HG02642 (cell line): Measurements from ENCODE around the gene TMA7.

Experiments
- ATAC-seq: cut with Tn5 transposase; IDR thresholded peaks from one replicate; pipeline ENCODE4 v1.9.1; 2021; ENCODE audit warnings: mild to moderate bottlenecking; ENCODE audit not compliant: unreplicated experiment, poor library complexity

Gene TMA7

DNA sequence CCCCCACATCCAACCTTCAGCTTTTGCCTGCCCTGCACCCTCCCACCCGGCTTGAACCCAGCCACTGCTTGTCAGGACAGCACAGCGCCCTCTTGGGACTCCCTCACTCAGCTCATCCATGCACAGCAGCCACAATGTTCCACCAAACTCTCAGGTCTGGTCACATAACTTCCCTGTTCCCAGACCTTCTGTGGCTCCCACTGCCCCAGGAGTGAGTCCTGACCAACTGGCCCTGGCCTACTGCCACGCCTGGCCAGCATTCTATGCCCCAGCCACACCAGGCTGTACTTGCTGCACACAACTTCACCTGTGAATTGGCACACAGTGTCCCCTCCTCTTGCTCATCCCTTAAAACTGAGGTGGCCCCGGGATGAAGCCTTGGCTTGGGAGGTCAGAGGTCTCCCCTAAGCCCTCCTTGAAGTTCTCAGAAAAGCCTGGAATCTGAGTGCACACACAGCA lies 31.2 kb upstream of the TMA7 start:
- ATAC-seq = no peak

DNA sequence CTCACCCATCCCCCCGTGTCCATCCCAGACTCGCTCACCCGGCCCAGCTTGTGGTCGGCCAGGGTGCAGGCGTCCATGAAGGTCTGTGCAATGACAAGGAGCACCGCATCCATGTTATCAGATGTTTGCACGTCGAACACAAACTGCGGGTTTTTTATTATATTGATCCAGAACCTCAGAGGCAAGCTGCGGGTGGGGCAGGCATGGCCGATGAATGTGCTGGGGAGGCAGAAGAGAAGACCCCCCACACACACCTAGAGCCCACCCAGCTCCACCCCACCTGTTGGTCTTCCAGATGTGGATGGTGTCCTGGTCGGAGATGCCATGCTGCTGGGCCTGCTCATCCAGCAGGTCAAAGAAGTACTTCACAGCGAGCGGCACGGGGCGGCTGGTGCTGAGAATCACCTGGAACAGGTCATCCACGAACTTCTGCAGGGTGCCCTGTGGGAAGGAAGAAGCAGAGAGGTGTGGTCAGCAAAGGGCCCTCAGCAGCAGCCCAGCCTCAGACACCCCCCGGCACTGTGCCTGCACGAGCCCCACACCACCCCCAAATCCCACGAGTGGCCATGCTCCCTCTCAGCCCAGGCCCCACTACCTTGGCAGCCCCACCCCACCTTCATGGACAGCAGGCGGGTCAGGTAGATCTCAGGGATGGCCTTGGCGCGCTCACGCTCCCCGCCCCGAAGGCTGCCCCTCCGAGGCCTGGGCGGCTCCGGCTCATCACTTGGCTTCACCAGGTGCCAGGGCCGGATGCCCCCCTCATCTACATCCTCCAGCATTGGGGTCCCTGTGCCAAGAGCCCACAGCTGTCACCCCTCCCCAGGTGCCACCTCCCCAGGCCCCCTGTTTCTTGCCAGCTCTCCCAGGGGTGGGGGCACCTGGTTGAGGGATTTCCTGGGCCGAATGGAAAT lies 30.5 kb upstream of the TMA7 start:
- ATAC-seq = no peak

- ATAC-seq = no peak
Observed at GRCh38 chr3:48410205-48411040, 29.6 kb upstream of the TMA7 start.

DNA sequence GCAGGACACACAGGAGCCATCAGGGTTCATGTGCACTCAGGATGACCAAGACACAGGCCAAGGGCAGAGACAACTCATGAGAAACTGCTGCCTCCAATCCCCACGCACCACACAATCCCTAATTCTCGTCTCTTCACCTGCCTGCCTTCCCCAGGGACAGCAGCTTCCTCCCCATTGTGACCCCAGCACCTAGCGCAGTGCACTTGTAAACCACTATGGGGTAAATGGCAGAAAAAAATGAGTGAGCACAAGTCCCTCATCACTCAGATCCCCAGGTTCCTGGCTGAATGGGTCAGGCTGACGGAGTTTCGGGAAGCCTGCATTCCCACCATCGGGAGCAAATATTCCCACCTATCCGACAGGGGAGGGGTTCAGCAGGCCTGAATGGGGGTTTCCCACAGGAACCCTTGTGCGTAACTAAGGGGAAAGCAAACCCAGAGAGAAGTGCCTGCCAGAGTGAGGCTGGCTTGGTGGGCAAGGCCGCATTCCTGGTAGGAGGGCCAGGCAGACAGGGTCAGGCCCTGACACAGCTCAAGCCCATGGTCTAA lies 28.9 kb upstream of the TMA7 start:
- ATAC-seq = no peak

DNA sequence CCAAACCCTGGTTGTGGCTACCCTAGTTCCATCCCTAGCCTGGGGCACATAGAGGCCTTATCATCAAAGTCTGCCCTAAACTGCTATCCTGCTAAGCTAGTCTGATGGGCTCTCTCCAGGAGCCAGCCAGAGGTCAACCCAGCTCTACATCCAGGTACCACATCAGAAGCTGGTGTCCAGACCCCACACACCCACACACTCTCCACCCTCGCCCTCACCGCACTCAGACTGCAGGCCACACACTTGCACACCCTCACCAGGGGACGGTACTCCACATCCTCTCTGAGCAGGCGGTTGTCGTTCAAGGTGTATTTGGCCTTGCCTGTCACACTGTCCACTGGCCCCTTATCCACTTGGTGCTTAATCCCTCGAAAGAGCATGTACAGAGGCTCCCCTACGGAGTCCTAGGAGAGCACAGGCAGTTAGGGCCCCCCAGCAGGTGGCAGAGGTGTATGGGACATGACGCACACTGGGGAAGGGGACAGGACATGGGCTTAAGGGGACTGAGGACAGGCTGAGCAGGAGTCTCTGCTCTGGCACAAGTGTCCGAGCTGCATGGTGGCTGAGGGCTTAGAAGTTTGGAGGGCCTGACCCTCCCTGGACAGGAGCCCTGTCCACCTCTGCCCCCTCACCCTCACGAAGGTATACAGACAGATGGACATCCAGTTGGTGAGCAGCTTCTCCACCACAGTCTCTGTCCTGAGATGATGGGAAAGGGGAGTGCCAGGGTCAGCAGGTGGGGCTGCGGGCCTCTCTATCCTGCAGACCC lies 28.3 kb upstream of the TMA7 start:
- no peak for ATAC-seq

DNA sequence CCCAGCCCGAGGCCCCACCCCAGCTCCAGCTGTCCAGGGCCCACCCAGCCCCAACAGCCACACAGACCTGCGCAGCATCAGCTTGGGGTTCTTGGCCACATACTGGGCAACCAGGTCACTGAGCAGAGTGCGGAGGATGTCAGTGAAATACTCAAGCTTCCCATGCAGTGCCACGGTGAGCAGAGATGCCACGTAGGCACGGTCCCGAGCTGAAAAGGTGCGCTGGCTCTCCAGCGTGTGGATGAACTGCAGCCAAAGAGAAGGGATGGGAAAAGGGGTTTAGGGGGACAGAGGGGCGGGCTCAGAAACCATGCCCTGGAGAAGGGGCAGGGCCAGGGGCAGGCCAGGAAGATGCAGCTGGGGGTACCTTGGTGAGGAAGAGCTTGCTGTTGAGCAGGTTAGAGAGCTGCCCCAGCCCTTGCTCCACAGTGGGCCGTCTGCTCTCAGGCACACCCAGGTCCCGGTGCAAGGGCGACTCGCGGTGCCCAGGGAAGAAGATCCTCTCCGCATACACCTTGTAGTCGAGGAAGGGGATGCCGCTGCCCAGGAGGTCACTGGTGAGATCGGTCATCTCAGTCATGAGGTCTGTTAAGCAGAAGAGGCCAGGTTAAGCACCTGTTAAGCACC lies 27.6 kb upstream of the TMA7 start:
- ATAC-seq = no peak

- no peak for ATAC-seq
Observed at GRCh38 chr3:48413086-48413485, 27.0 kb upstream of the TMA7 start.

DNA sequence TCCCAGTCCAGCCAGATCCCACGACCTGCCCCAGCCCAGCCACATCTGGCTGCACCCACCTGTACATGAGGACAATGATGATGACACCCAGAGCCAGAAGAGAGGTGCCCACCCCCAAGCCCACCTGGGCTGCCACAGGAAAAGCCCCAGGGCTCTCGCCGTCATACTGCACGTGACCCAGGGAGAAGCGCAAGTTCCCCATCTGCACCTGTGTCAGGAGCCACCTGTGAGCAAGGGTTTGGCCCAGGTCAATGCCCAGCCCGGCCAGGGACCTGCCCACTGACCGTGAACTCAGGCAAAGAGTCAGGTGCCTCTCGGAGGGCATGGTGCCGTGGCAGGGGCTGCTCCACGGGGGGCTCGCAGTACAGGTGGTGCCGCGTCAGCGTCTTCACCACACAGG lies 26.4 kb upstream of the TMA7 start:
- ATAC-seq = no peak

GRCh38 chr3:48414376-48415250 lies 25.4 kb upstream of the TMA7 start:
- ATAC-seq = no peak

DNA sequence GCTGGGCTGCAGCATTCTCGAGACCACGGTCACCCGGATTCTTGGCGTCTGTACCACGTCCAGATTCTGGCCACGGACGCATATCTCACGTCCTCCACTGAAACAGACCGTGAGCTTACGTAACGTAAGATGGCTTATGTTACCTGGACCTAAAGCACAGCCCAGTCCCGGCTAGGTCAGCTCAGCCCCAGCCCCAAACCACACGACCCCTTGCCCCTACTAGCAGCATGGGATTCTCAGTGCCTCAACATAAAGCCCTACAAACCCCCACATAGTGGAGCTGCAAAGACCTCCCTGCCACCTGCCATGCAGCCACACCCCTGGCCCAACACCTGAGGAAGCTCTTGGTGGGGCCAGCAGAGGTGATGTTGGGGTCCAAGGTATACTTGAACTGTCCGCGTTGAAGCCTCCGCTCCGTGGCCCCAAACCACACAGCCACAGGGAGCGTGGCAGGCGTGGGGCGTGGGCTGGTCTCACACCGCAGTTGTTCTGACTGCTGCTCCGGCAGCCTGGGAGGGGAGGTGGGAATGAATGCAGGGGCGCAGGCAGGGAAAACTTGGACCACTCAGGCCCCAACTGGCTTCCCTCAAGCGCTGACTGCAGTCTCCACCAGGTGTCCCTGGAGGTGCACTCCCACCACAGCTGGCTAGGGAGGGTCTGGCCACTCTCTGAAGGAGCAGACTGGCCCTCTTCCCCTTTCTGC lies 24.7 kb upstream of the TMA7 start:
- no peak for ATAC-seq

DNA sequence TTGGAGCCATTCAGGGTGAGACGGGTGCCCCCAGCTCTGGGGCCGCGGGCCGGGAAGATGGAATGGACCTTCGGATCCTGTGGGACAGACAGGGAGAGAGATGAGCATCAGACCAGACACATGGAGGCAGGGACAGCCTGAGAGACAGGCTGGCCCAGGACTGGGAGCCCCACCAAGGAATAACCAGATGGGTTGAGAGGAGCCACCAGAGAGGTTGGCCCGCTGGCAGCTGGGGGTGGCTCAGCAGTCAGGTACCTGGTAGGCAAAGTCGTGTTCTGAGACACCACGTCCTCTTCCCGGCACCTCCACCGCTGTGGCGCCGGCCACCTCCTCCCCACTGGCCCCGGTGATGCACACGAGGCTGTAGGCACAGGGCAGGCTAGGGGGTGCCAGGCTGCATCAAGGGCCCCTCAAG lies 24.0 kb upstream of the TMA7 start:
- ATAC-seq = no peak

DNA sequence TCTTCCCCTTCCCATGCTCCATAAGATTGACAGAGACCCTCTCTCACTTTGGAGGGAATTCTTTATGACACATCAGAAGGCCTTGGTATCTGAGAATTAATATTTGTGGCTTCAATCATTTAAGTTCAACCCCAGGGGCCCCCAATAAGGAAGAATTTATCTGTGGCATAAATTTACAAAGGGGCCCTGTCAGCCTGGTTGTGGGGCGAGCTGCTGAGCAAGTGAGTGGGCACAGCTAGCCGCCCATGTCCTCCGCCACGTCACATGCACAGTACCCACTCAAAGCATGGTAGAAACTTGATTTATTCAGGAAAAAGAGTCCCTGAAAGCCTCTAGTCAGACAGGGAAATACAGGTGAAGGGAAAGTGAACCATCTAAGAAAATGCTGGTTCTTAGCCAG lies 23.5 kb upstream of the TMA7 start:
- ATAC-seq = no peak

DNA sequence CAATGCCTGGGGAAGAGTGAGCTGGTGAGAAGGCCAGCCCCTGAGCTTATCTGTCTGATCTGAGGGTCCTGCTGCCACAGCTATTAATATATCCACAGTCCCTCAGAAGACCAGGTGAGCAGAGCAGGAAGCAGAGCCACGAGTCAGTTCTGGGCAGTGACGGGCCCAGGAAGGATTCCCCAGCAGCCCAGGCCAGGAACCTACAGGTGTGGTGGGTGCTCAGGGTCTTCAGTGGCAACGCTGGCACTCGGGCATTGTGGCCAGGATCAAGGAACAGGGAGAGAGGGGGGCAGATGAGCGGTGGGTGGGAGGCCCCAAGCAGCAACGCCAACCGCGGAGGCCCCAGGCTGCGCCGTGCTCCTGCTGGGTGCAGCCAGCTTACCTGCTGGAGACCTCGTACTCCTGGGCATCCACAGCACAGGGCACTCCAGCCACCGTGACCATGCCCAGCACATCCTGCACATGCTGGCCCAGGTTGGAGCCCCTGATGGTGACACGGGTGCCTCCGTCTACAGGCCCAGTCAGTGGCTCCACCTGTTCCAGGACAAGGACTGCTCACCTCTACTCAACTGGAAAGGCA lies 22.4 kb upstream of the TMA7 start:
- no peak for ATAC-seq

DNA sequence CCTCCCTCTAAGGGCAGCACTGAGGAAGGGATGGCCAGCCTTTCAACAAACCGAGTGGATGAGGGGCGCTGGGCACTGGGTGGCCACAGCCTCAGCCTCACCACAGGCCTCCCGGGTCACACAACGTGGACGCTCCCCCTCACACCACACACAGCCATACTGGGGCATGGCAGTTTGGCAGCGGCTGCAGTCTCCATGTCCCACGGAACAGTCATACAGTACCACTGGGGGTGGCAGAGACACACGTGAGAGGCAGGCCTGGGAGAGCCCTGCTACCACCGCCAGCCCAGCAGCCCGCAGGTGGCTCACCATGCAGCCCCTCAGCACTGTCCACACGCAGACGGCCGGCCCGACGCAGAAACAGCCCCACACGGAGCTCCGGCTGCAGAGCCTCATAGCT lies 21.9 kb upstream of the TMA7 start:
- ATAC-seq = no peak

GRCh38 chr3:48418651-48419050 lies 21.4 kb upstream of the TMA7 start:
- no peak for ATAC-seq

- ATAC-seq = no peak
Observed at GRCh38 chr3:48419149-48419548, 20.9 kb upstream of the TMA7 start.

DNA sequence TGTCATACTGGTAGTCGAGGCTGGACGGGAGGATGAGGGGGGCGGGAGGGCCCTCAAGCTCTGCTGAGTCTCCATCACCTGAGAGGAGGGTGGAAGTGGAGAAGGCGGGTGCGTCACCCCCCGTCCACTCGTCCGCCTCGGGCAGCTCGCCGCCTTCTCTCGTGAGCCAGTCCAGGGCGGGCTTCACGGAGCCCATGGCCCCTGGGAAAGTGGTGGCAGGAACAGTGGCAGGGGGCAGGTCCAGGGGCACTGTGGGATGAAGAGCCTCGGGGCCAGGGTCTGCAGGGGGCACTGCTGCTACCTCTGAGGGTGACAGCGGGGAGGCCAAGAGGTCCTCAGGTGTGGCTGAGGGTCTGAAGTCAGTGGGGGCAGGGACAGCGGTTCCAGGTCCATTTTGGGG lies 20.5 kb upstream of the TMA7 start:
- no peak for ATAC-seq

DNA sequence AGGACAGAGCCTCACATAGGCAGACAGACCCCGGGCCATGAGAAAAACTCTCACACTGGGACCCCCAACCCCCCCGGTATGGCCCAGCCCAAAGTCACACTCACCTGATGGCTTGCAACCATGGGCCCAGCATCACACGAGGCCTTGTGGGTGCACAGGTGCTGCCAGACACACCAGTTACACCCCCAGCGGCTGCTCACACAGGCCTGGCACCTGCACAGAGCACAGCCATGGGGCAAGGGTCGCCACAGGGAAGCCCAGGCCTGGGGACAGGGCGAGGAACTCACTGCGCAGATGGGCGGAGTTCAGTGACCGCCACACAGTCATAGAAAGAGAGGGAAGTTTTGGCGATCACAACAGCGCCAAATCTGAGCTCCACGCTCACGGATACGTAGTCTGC lies 19.5 kb upstream of the TMA7 start:
- ATAC-seq = no peak
